HFF-Myc (cell line): Measurements from ENCODE around the gene NDUFB11.

Source experiments
- DNase-seq: peaks from one replicate; pipeline ENCODE4 v3.0.0-alpha.2; 2011; ENCODE audit warnings: low read depth; ENCODE audit errors: extremely low read depth
- H3K4me3 ChIP-seq: replicated peaks from 2 replicates; pipeline ENCODE4 v1.5.1; 2011; ENCODE audit warnings: low read depth, mild to moderate bottlenecking, control low read depth, low read length
- CTCF ChIP-seq: IDR thresholded peaks from 2 replicates; pipeline ENCODE4 v1.5.1; 2012; ENCODE audit warnings: mild to moderate bottlenecking, low read depth, low read length, control low read depth; ENCODE audit errors: missing control alignments

Gene NDUFB11

DNA sequence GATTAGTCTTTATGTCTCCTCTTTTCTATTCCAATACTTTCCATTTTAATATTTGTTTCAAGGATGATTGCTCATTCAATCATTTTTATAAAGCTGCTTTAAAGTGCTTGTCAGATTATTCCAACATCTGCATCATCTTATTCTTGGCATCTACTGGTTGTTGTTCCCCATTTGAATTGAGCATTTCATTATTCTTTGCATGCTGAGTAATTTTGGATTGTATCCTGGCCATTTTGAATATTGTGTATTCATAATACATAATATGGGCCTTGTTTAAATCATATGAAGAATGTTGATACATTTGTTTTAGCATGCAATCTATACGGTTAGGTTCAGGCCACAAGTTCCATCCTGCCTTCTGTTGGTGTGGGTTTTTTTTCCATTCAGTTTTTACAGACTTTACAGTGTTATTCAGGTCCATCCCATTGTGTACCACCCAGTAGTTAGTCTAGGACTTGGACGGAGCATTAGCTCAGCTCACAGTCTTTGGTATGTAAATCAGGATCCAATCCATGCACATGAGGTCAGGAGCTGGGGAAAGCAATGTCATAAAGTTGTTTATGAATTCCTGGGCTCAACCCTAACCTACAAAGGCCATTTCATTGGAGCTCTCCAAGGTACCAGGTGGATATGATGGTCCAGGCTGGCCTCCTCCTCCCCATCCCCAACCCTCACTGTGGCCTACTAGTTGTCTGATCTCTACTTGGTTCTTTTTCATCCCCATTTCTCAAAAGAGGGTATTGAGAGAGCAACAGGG is 46.0 kb downstream of the NDUFB11 start:
- DNase-seq = no peak
- no peak overlapping the region for H3K4me3 ChIP-seq
- TF ChIP-seq CTCF = no peak

- DNase-seq = no peak
- H3K4me3 ChIP-seq = no peak overlapping the region
- TF ChIP-seq CTCF = no peak
Measured at GRCh38 chrX:47097018-47097417, 47.5 kb downstream of the NDUFB11 start.

DNA sequence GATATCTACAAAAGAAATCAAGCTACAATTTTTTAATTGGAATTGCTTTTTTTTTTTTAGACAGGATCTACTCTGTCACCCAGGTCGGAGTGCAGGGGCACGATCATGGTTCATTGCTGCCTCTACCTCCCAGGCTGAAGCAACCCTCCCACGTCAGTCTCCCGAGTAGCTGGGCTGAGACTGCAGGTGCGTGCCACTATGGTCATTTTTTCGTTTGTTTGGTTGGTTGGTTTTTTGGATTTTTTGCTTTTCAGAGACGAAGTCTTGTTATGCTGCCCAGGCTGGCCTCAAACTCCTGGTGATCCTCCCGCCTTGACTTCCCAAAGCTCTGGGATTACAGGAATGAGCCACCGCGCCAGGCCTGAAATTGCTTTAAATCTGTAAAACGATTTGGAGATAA is 50.6 kb downstream of the NDUFB11 start:
- H3K4me3 ChIP-seq = no peak overlapping the region
- TF ChIP-seq CTCF = no peak
- no peak for DNase-seq

DNA sequence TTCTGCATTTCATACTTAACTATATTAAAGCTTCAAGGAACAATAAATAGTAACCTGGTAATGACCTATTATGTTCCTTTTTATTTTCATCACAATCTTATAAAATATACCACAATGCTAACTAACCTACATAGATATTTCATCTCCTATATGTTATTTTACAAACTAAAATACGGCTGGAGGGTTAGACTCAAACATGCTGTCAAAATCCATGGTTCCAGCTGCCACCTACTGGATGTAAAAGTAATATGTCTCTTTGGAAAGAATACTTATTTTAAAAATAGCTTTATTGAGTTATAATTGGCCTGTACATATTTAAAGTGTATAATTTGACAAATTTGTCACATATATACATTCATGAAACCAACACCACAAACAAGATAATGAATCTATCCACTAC is 51.3 kb downstream of the NDUFB11 start:
- no peak for TF ChIP-seq CTCF
- H3K4me3 ChIP-seq = no peak overlapping the region
- DNase-seq = peak; percentile 11
